K562 (cell line): ENCODE results near the gene DCAF17. TPM values are rescaled to one million over a fixed set of nuclear protein-coding genes. Genes with fewer than 3 reads are reported as not detected.
A peak's percentile ranks its signal among the peaks of the same experiment; 100 is the strongest.

Experiments used
- HNRNPLL ChIP-seq: fragments of 200-400 bp; formaldehyde crosslinking; IDR thresholded peaks from 2 replicates; pipeline ENCODE4 v1.6.1; 2017; ENCODE audit warnings: low read length, low read depth, mild to moderate bottlenecking; ENCODE audit not compliant: poor library complexity, severe bottlenecking
- ZNF830 ChIP-seq: fragments of 250-450 bp; sonication (Bioruptor Pico); IDR thresholded peaks from 2 replicates; pipeline ENCODE4 v1.5.0; 2021; ENCODE audit warnings: mild to moderate bottlenecking
- polyA plus RNA-seq, 8 experiments: library from polyadenylated mRNA; depleted of rRNA in 4 of 8; stranded (reverse) in 5 of 8; unstranded in 3 of 8; fragments of >200 nt; fragmentation: Nextera tagmentation in 2 of 8; fragmentation: Illumina TruSeq in 1 of 8; extraction: Ambion mirVana in 2 of 8; extraction: Trizol in 1 of 8; gene quantifications; 2 replicates each; pipeline versions ENCODE4 v1.2.1 to v1.2.3, GENCODE V29; 2011 to 2014; ENCODE audit warnings: inconsistent platforms in 1 of 8, missing spikeins in 1 of 8
- total RNA-seq, 7 experiments: library from RNA; depleted of rRNA in 6 of 7; stranded (reverse); fragments of >200 nt in 6 of 7; fragmentation: Illumina TruSeq in 2 of 7; extraction: Trizol in 2 of 7; gene quantifications; 2 replicates each; pipeline versions ENCODE4 v1.2.1 to v1.2.3, GENCODE V29; 2011 to 2021; ENCODE audit warnings: low replicate concordance in 1 of 7
- TF ChIP-seq, protein P1 (sequence below): sonication (generic); formaldehyde crosslinking; IDR thresholded peaks from 2 replicates; pipeline ENCODE4 v1.8.1; 2023; ENCODE audit warnings: mild to moderate bottlenecking, missing genetic modification reagents, moderate library complexity
- TF ChIP-seq, protein P2 (sequence below): sonication (generic); formaldehyde crosslinking; IDR thresholded peaks from 2 replicates; pipeline ENCODE4 v1.8.0; 2022; ENCODE audit warnings: mild to moderate bottlenecking, missing genetic modification reagents
- TF ChIP-seq, protein P3 (sequence below): fragments of 250-450 bp; sonication (Bioruptor Pico); IDR thresholded peaks from 2 replicates; pipeline ENCODE4 v1.4.0; 2020; ENCODE audit warnings: mild to moderate bottlenecking, moderate library complexity
- TF ChIP-seq, protein P4 (sequence below), 2 experiments: fragments of 450-650 bp; IDR thresholded peaks; 2 replicates each; pipeline ENCODE4 v1.6.1; 2016; ENCODE audit warnings: mild to moderate bottlenecking in 2 of 2, borderline replicate concordance in 1 of 2, low read depth in 1 of 2, moderate library complexity in 1 of 2

The DCAF17 gene
- total and polyA plus RNA-seq, 9 of the 15 experiments (the other 6 are each of a cell fraction or from before 2014, with no cell fraction given): 10.0 to 38.5 (median 27.1) TPM

DNA sequence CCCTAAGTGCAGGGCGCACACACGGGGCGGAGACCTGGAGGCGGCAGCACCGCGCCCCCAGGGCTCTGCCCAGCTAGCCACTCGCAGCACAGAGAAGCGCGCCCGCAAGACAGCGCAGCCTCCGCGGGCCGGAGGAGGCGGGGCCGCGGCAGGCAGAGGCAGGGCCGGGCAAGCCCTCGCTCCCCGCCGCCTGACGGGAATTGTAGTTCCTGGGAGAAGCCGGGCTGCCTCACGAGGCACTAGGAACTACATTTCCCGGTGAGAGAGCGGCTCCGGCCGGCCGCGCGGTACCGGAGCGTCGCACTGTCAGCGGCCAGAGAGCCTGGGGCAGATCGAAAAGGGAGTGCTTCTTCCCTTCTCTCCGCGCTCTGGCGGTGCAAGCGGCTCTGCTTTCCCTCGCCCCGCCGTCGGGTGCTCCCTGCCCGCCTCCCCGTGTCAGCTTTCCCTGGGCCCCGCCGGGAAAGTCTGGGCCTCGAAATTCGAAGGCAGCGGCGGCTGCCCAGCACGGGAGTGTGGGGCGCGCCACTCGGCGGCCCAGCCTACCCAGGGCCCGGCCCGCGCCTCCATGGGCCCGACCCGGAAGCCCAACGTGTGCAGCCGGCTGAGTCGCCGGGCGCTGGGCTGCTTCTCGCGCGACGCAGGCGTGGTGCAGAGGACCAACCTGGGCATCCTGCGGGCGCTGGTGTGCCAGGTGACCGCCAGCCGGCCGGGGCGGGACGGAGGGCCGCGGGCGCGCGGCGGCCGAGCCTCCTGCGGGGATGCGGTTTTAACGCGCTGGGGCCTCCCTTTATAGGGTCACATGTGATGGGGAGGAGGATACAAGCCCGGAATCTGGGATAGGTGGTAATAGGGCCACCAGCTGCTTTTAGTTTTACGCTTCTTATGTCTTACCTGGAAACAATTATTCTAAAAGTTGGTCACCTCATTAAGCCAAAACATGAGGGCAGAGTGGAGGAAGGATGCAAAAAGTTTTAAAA, at the start of gene DCAF17 (continued):
- TF ChIP-seq ZNF830 (CRISPR knock-in tag): no peak; the same call in none of the 2 replicates
- TF ChIP-seq, protein P1, sequence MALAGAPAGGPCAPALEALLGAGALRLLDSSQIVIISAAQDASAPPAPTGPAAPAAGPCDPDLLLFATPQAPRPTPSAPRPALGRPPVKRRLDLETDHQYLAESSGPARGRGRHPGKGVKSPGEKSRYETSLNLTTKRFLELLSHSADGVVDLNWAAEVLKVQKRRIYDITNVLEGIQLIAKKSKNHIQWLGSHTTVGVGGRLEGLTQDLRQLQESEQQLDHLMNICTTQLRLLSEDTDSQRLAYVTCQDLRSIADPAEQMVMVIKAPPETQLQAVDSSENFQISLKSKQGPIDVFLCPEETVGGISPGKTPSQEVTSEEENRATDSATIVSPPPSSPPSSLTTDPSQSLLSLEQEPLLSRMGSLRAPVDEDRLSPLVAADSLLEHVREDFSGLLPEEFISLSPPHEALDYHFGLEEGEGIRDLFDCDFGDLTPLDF (CRISPR knock-in tag): peak; percentile 88
- peak; percentile 90 for TF ChIP-seq HNRNPLL
- TF ChIP-seq, protein P2, sequence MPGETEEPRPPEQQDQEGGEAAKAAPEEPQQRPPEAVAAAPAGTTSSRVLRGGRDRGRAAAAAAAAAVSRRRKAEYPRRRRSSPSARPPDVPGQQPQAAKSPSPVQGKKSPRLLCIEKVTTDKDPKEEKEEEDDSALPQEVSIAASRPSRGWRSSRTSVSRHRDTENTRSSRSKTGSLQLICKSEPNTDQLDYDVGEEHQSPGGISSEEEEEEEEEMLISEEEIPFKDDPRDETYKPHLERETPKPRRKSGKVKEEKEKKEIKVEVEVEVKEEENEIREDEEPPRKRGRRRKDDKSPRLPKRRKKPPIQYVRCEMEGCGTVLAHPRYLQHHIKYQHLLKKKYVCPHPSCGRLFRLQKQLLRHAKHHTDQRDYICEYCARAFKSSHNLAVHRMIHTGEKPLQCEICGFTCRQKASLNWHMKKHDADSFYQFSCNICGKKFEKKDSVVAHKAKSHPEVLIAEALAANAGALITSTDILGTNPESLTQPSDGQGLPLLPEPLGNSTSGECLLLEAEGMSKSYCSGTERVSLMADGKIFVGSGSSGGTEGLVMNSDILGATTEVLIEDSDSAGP (CRISPR knock-in tag): no peak
- TF ChIP-seq, protein P3, sequence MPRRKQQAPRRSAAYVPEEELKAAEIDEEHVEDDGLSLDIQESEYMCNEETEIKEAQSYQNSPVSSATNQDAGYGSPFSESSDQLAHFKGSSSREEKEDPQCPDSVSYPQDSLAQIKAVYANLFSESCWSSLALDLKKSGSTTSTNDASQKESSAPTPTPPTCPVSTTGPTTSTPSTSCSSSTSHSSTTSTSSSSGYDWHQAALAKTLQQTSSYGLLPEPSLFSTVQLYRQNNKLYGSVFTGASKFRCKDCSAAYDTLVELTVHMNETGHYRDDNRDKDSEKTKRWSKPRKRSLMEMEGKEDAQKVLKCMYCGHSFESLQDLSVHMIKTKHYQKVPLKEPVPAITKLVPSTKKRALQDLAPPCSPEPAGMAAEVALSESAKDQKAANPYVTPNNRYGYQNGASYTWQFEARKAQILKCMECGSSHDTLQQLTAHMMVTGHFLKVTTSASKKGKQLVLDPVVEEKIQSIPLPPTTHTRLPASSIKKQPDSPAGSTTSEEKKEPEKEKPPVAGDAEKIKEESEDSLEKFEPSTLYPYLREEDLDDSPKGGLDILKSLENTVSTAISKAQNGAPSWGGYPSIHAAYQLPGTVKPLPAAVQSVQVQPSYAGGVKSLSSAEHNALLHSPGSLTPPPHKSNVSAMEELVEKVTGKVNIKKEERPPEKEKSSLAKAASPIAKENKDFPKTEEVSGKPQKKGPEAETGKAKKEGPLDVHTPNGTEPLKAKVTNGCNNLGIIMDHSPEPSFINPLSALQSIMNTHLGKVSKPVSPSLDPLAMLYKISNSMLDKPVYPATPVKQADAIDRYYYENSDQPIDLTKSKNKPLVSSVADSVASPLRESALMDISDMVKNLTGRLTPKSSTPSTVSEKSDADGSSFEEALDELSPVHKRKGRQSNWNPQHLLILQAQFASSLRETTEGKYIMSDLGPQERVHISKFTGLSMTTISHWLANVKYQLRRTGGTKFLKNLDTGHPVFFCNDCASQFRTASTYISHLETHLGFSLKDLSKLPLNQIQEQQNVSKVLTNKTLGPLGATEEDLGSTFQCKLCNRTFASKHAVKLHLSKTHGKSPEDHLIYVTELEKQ (CRISPR knock-in tag): 0 out of 2 replicates have a peak, but pooled peaks have one; percentile 68
- TF ChIP-seq, protein P4, sequence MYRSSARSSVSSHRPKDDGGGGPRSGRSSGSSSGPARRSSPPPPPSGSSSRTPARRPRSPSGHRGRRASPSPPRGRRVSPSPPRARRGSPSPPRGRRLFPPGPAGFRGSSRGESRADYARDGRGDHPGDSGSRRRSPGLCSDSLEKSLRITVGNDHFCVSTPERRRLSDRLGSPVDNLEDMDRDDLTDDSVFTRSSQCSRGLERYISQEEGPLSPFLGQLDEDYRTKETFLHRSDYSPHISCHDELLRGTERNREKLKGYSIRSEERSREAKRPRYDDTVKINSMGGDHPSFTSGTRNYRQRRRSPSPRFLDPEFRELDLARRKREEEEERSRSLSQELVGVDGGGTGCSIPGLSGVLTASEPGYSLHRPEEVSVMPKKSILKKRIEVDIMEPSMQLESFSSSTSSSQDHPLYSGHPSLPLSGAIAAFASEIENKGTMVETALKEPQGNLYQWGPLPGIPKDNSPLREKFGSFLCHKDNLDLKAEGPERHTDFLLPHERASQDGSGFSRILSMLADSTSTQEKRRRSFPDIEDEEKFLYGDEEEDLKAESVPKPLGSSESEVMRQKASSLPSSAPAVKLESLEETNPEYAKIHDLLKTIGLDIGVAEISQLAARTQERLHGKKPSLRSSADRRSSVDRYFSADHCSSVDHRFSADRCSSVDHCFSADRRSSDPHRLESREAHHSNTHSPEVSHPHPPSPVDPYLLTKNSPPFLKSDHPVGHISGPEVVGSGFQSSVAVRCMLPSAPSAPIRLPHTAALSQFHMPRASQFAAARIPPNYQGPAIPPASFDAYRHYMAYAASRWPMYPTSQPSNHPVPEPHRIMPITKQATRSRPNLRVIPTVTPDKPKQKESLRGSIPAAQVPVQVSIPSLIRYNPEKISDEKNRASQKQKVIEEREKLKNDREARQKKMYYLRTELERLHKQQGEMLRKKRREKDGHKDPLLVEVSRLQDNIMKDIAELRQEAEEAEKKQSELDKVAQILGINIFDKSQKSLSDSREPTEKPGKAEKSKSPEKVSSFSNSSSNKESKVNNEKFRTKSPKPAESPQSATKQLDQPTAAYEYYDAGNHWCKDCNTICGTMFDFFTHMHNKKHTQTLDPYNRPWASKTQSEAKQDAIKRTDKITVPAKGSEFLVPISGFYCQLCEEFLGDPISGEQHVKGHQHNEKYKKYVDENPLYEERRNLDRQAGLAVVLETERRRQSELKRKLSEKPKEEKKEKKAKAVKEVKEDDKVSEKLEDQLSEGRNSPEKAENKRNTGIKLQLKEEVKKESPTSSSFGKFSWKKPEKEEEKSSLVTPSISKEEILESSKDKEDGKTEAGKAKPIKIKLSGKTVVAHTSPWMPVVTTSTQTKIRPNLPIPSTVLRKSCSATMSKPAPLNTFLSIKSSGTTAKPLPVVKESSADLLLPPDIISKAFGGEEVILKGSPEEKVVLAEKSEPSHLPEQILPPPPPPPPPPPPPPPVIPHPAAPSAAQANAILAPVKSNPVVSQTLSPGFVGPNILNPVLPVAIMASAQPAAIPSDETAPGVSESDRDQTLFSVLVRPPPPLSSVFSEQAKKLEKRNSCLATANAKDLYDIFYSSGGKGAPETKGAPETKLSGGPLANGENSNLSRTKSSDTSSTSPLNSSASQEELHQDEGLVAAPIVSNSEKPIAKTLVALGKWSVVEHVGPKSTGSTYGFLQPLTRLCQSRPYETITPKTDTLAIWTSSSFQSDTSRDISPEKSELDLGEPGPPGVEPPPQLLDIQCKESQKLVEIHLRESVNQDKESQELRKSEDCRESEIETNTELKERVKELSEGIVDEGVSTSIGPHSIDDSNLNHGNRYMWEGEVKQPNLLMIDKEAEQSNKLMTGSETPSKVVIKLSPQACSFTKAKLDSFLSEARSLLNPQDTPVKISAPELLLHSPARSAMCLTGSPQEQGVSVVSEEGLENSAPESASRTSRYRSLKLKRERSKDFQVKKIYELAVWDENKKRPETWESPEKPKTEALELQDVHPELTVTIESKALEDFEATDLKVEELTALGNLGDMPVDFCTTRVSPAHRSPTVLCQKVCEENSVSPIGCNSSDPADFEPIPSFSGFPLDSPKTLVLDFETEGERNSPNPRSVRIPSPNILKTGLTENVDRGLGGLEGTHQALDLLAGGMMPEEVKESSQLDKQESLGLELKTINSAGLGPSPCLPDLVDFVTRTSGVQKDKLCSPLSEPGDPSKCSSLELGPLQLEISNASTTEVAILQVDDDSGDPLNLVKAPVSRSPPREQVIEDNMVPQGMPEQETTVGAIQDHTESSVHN (IDR thresholded peaks at IDR 0.05; ENCODE audit: borderline replicate concordance in 1 of 2, low read depth in 1 of 2): no peak
